GM12873 (cell line): ENCODE measurements around the gene PTPRF.

Experiments used
- CTCF ChIP-seq: IDR thresholded peaks from 2 replicates; pipeline ENCODE4 v1.5.1; 2012; ENCODE audit warnings: low read depth, mild to moderate bottlenecking, moderate library complexity, low read length, control low read depth; ENCODE audit not compliant: insufficient read depth; ENCODE audit errors: missing control alignments

Gene PTPRF

DNA sequence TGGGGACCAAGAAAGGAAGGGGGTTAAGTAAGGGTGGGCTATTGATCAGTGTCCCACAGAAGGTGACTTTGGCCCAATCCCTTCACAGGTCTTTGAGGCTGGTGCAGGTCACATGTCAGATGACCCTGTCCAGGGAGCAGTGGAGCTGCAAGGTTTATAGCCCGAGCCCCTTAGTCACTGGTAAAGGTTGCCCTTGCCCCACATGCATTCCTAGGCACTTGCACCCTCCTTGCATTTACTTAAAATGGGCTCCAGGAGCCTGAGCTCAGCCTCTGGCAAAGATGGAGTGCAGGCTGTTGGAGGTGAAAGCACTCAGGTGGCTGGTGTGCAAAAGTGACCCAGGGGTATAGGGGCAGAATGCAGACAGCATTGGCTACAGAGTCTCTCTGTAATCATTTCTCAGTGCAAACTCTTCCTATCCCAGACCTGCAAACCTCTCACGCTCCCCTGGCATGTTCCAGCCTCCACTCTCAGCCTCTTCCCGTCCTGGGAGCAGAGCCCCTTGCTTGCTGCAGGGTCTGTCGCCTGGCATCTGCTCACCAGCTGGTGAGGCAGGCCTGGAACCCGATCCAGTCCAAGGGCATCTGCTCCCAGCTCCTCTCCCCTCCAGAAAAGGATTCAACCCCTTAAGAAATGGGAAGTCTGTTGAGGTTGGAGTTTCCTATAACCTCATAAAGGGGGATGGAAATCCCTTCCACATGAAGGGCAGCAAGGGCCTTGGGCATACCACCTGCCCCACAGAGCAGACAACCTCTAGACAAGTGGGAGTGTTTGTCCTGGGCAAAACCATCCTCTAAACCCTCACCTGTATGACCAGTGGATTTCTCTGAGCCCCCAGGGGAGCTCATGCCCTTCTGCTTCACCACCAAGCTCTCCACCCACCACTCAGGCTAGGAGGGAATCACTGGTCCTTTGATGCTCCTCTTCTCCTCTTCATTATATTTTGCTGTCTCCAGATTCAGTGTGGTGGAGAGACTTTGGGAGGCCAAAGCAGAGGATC is 23.1 kb upstream of the PTPRF start:
- no peak for TF ChIP-seq CTCF

GRCh38 chr1:43509007-43509739 is 21.5 kb upstream of the PTPRF start:
- no peak for TF ChIP-seq CTCF

DNA sequence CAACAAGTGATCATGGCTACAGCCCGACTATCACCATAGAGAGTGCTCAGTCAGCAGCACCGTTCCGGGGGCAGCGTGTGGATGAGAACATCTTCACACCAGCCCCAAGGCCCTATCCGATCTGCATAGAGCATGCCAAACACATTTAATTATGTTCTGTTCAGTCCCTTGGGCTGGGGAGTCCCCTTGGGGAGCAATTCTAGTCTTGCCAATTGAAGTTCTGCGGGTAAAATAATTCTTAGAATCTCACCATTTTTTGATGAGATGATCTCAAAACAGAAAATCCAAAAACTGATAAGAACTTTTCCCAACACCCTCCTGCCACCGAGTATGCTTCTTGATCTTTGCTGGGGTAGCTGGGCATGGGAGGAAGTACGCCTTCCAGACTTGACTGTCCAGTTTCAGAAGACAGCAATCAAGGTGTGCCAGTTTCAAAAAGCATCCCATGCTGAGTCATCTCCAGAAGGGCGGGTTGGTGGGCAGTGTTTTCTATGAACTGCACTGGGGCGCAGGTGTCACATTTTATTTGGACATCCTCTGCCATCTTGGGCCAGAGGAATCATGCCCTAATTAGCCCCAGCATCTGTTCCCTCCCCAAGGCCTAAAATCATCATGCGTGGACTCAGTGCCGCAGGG is 20.8 kb upstream of the PTPRF start:
- TF ChIP-seq CTCF: no peak

GRCh38 chr1:43510621-43511020 is 20.1 kb upstream of the PTPRF start:
- TF ChIP-seq CTCF: no peak

- no peak for TF ChIP-seq CTCF
Observed at GRCh38 chr1:43511394-43511793, 19.3 kb upstream of the PTPRF start.

DNA sequence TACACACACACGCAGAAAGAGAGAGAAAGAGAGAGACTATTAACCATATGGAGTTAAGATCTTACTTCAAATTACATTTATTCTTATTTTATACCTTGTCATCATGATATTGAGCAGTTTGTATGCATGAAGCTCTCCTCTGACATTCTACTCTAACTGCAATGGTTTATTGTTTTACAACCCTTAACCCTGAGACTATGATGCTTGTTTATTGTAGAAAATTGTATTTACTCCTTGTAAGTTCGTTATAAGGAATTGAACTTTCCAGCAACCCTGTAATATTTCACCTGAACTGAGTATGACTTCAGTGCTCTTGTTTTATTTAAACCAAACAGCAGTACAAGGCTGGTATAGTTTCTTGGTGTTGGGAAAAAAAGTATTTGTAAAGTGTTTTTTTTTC is 18.6 kb upstream of the PTPRF start:
- TF ChIP-seq CTCF: no peak

- TF ChIP-seq CTCF: no peak
Observed at GRCh38 chr1:43512681-43513080, 18.0 kb upstream of the PTPRF start.
